22Rv1 (cell line): ENCODE measurements around the gene ANTKMT.

Experiments
- H3K27ac ChIP-seq: fragments of 450-650 bp; 2 replicates; pipeline ENCODE4 v1.5.1; 2017
- CTCF ChIP-seq: fragments of 450-650 bp; IDR thresholded peaks from 2 replicates; pipeline ENCODE4 v1.5.1; 2017; ENCODE audit warnings: mild to moderate bottlenecking
- ZFX ChIP-seq: fragments of 450-650 bp; IDR thresholded peaks from 2 replicates; pipeline ENCODE4 v1.6.1; 2017; ENCODE audit warnings: antibody characterized with exemption, borderline replicate concordance

Gene ANTKMT

GRCh38 chr16:704552-705380 lies 16.2 kb upstream of the ANTKMT start:
- peak overlapping the region; percentile 90 for H3K27ac ChIP-seq
- TF ChIP-seq CTCF = 0 out of 2 replicates have a peak, but pooled peaks have one; percentile 9
- no peak for TF ChIP-seq ZFX

GRCh38 chr16:705431-706188 lies 15.3 kb upstream of the ANTKMT start, which contains the start of gene FBXL16:
TSS of gene FBXL16 (minus strand) at chr16:705801. CDS start at chr16:697405, 8,396 bp downstream.
- peak within 1 kb of the TSS; percentile 90 for H3K27ac ChIP-seq
- TF ChIP-seq ZFX (no peak), CTCF (no peak)

DNA sequence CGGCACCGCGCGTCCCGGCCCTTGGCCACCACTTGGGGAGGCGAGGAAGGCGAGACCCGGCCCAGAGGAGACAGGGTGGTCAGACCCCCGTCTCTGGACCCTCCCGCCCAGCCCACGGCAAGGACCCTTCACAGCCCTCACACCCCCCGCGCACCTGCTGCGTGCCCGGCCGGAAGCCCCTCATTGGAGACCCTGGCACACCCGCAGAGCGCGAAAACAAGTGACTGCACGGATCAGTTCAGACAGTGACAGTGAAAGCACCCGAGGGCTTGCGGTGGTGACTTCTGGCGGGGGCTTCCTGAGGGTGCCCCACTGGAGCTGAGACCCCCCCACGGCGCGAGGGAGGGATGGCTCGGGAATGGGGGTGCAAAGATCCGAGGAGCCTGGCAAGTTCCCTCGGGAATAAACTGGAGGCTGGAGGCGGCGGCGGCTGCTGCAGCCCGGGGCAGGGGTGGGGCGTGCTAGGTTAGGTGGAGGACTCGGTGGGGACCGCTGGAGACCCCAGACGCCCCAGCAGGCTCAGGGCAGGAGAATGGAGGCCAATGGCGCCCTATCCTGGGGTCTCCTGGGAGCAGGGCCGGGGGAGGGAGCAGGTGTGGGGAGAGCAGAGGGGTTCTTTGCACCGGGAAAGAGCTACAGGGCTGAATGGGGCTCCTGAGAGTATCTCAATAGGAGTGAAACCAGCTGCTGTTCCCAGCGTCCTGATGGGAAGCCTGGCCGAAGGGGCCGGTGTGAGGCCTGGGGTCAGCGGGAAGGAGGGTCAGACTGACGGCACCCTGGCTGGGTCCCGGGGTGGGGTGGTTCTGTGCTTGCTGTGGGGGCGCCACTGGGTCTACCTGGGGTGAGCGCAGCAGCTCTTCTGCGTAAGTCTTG lies 14.5 kb upstream of the ANTKMT start:
- H3K27ac ChIP-seq = peak overlapping the region; percentile 90
- TF ChIP-seq CTCF (no peak), ZFX (no peak)

- peak overlapping the region; percentile 90 for H3K27ac ChIP-seq
- TF ChIP-seq CTCF (no peak), ZFX (no peak)
Measured at GRCh38 chr16:707062-707538, 13.8 kb upstream of the ANTKMT start.

- TF ChIP-seq CTCF (no peak), ZFX (no peak)
- H3K27ac ChIP-seq = no peak overlapping the region
Measured at GRCh38 chr16:708019-708418, 12.9 kb upstream of the ANTKMT start.

DNA sequence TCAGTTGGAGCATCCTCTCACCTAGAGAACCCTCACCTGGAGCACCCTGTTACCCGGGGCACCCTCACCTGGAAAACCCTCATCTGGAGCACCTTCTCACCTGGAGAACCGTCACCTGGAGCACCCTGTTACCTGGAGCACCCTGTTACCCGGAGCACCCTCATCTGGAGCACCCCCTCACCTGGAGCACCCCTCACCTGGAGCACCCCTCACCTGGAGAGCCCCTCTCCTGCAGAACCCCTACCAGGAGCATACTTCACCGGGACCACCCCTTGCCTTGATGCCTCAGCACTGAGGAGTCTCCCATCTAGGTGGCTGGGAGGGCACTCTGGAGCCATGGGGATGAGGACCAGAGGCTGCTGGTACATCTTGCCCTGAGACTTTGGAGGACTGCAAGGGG lies 12.0 kb upstream of the ANTKMT start:
- no peak overlapping the region for H3K27ac ChIP-seq
- no peak for TF ChIP-seq ZFX
- TF ChIP-seq CTCF = no peak
